LNCaP clone FGC (cell line): ENCODE data around the gene MKI67.

Experiments used
- DNase-seq: peaks from one replicate; pipeline ENCODE4 v3.0.0-alpha.2; 2011; ENCODE audit warnings: low read depth
- H3K4me3 ChIP-seq: 2 replicates; pipeline ENCODE4 v1.5.1; 2011; ENCODE audit warnings: mild to moderate bottlenecking, low read depth, low read length, control low read depth
- TF ChIP-seq, protein P1 (sequence below): IDR thresholded peaks from 2 replicates; pipeline ENCODE4 v1.5.1; 2012; ENCODE audit warnings: mild to moderate bottlenecking; ENCODE audit not compliant: control insufficient read depth, insufficient read depth; ENCODE audit errors: extremely low read depth

Gene MKI67

DNA sequence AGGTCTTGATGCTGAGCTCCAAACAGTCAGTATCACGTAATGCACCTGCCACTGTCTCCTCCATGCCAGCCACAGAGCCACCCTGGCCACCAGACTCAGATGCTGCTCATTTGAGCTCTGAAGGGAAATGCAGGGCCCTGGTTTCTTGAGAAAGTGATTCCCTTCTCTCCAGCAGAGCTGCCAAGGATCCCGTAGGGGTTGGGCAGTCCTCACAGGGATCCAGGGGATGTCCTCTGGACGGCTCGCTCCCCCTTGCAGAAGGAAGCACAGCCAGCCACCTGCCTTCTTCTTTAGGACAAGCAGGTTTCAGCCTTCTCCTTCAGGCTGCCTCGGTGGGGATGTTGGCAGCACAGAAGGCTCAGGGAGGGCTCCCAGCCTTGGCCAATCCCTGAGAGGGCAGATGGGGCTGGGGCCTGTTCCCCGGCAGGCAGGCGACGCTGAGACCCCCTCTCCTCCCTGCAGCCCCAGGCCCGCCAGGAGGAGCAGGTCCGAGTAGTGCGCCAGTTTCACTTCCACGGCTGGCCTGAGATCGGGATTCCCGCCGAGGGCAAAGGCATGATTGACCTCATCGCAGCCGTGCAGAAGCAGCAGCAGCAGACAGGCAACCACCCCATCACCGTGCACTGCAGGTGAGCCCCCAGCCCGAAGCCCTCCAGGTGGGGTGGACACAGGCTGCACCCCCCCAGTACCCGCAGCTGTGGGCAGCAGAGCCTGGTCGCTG lies 48.9 kb downstream of the MKI67 start:
- DNase-seq = no peak
- no peak overlapping the region for H3K4me3 ChIP-seq
- TF ChIP-seq, protein P1, sequence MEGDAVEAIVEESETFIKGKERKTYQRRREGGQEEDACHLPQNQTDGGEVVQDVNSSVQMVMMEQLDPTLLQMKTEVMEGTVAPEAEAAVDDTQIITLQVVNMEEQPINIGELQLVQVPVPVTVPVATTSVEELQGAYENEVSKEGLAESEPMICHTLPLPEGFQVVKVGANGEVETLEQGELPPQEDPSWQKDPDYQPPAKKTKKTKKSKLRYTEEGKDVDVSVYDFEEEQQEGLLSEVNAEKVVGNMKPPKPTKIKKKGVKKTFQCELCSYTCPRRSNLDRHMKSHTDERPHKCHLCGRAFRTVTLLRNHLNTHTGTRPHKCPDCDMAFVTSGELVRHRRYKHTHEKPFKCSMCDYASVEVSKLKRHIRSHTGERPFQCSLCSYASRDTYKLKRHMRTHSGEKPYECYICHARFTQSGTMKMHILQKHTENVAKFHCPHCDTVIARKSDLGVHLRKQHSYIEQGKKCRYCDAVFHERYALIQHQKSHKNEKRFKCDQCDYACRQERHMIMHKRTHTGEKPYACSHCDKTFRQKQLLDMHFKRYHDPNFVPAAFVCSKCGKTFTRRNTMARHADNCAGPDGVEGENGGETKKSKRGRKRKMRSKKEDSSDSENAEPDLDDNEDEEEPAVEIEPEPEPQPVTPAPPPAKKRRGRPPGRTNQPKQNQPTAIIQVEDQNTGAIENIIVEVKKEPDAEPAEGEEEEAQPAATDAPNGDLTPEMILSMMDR = no peak

DNA sequence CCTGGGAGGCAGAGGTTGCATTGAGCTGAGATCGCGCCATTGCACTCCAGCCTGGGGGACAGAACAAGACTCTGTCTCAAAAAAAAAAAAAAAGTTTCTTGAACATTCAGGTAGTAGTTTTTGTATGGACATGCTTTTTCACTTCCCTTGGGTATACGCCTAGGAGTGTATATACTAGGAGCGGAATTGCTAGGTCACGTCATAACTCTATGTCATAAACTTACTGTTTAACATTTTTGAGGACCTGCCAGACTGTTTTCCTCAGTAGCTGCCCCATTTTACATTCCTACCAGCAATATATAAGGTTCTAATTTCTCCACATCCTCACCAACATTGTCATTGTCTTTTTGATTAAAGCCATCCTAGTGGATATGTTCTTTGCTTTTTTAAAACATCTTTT lies 51.6 kb downstream of the MKI67 start:
- DNase-seq = no peak
- TF ChIP-seq, protein P1 = no peak

DNA sequence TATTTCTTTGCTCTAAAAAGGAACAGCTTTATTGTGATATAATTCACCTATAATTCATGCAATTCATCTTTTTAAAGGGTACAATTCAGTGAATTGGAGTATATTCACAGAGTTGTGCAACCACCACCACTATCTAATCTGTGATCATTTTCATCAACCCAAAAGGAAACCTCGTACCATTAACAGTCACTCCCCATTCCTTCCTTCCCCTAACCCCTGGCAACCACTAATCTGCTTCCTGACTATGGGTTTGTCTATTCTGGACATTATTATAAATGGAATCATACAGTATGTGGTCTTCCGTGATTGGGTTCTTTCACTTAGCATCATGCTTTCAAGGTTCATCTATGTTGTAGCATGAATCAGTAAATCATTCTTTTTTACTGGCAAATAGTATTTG lies 52.3 kb downstream of the MKI67 start:
- TF ChIP-seq, protein P1 = no peak
- DNase-seq = no peak
- no peak overlapping the region for H3K4me3 ChIP-seq

More for the DNA sequence above, 51.6 kb downstream of the MKI67 start:
- H3K4me3 ChIP-seq = no peak overlapping the region

DNA sequence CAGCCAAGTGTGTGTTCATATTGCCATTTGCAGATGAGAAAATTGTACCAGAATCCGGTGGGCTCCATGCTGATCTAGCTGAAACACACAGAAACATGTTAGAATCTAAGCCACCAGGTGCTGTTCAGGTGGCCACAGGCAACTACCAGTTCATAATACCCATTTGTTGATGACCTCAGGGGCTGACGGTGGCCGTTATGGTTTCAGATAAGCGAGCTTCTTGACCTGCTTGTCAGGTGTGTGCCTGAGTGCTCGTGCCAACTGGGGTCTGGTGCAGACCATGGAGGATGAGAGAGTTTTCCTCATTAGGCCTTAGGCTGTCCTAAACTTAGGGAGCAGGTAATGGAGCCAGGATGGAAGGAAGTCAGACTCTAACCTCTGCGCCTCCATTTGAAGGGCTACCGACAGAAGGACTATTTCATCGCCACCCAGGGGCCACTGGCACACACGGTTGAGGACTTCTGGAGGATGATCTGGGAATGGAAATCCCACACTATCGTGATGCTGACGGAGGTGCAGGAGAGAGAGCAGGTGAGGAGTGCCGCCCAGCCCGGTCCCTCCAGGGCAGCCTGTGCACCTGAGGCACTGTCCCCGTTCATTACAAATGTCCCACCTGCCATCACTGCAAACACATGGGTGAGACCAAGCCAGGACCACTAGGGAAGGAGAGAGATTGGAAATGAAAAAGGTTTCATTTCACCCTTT lies 53.1 kb downstream of the MKI67 start:
- no peak for DNase-seq
- TF ChIP-seq, protein P1 = no peak
- no peak overlapping the region for H3K4me3 ChIP-seq

DNA sequence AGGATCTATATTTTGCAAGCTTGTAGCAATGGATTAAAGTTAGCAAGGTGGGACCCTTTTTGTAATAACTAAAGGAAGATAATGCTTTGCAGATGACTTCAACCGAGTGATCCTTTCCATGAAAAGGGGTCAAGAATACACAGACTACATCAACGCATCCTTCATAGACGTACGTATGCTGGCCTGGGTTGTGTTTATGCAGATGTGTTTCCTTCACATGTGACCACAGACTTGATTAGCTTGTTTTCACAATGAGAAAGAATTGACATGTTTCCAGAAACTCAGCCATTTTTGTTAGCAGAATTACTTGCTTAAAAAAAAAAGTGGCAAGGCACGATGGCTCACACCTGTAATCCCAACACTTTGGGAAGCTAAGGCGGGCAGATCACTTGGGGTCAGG lies 54.2 kb downstream of the MKI67 start:
- no peak overlapping the region for H3K4me3 ChIP-seq
- TF ChIP-seq, protein P1 = no peak
- no peak for DNase-seq

DNA sequence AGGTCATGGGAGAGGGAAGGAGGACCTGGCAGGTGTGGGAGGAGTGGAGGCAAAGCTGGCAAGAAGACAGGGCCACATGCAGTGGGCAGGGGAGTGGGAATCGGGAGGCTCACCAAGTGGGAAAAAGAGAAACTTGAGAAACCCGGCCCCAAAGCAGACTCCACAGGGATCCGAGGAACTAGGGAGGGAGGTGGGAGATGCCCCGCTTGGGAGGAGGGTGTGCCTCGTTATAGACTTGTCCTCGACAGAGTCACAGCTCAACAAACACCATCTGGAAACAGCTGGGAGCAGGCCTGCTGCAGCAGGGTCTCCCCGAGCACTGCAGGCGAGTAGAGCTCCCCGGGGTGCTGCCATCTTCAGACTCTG lies 54.8 kb downstream of the MKI67 start:
- TF ChIP-seq, protein P1 = no peak
- no peak overlapping the region for H3K4me3 ChIP-seq
- no peak for DNase-seq

DNA sequence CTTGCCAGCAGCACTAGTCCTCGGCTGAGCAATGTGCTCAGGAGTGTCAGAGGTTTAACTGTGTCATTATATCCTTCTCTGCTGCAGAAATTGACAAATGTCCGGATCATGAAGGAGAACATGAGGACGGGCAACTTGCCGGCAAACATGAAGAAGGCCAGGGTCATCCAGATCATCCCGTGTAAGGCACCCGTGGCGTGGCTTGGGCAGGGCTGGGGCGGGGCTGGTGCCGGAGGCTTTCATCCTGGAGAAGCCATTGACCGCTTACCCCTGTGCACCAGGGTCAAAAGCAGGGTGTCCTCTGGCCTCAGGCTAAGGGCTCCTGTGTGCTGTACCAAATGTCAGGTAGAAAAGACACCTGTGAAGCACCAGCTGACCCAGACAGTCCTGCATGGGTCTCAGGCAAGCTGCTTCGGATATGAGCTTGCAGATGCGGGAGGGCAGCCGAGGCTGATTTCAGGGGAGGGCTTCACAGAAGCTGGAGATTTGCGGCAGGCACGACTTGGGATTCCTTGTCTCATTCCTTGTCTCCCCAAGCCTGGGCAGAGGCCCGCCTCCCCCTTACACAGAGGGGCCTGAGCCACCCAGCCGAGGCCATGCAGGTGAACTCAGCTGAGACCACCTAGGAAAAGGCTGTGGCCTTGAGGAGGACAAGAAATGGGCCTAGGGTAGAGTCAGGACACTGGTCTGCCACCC lies 55.4 kb downstream of the MKI67 start:
- DNase-seq = no peak
- TF ChIP-seq, protein P1 = no peak
- no peak overlapping the region for H3K4me3 ChIP-seq
